ENCODE data around the gene PCSK6.

DNA sequence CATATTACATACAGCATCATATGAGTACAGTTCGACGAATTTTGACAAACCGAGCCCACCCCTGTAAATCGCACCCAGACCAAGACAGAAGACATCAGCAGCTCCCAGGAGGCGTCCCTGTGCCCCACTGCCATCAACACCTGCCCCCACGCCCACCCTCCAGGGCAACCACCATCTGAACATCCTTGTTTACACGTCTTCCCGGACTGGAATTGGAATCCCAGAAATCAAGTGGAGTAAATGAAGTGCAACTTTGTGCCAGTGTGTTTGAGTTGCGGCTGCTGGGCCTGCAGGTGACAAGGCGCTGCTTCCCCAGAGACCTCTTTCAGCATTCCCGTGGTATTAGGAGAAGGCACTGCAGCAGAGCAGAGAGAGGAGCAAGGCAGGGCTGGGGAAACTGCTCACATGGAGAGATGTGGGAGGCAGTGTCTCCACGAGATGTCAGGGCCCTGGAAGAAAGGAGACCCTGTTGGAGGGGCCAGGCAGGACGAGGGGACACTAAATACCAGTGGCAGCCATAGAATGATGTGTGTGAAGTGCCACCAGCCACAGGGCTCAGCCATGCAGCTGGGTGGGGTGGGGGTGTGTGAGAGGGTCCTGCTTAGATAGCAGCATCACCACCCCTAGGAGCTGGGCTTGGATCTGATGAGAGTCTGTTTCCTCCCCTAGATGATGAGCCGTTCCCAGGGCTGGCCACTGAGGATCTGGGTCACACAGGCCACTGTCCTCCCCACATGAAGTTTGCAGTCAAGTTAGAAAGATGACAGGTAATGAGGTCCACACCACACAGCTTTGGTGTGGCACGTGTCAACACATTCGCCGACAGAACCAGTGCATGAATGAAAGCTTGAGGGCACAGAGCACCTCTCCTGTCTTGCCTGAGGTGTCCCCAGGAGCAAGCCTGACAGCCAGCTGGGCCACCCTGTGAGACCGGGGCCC lies 33.4 kb upstream of the PCSK6 start:
- no peak for TF ChIP-seq CTCF (conservative IDR thresholded peaks at IDR 0.05; ENCODE audit: low read length)
- TF ChIP-seq EZH2phosphoT487 (IDR thresholded peaks at IDR 0.05; ENCODE audit: borderline replicate concordance) = no peak
